Measurements from ENCODE around the gene EPHA2. TPM values are rescaled to one million over a fixed set of nuclear protein-coding genes. Genes with fewer than 3 reads are reported as not detected.

Gene EPHA2
- total and polyA plus RNA-seq, 2 experiments from 2014 or later: 7.5 to 51.2 TPM

- Mint-ChIP-seq H3K4me1 (peaks cover 55% of the 10 kb centered on the region), H3K9me3 (no peaks in the 10 kb centered on the region), H3K27me3 (ENCODE audit: insufficient read depth, low read depth, poor library complexity) (peaks cover 32% of the 10 kb centered on the region), H3K36me3 (ENCODE audit: low read depth) (peaks cover 58% of the 10 kb centered on the region), H3K4me3 (peak overlapping the region; percentile 53), H3K27ac (peak overlapping the region; percentile 96)
- H3K36me3 ChIP-seq (ENCODE audit: insufficient read depth): peaks cover 14% of the 10 kb centered on the region
- no peak for TF ChIP-seq ZNF462 (CRISPR knock-in tag; IDR thresholded peaks at IDR 0.05)
- no peak for TF ChIP-seq ETS1 (IDR thresholded peaks at IDR 0.05)
- TF ChIP-seq REST (IDR thresholded peaks at IDR 0.05; ENCODE audit: unreplicated experiment): no peak
- no peak for TF ChIP-seq ZNF114 (CRISPR knock-in tag; IDR thresholded peaks at IDR 0.05)
- TF ChIP-seq CREB1 (CRISPR knock-in tag; IDR thresholded peaks at IDR 0.05; ENCODE audit: low read depth): no peak
- TF ChIP-seq JUNB (IDR thresholded peaks at IDR 0.05; ENCODE audit: unreplicated experiment): no peak
- TF ChIP-seq NANOG (IDR thresholded peaks at IDR 0.05; ENCODE audit: borderline replicate concordance): no peak
- TF ChIP-seq EZH2 (IDR thresholded peaks at IDR 0.05; ENCODE audit: low read depth, unreplicated experiment): no peak
- no peak for TF ChIP-seq STAT1 (IDR thresholded peaks at IDR 0.05; ENCODE audit: unreplicated experiment)
- no peak for TF ChIP-seq EZH2phosphoT487 (IDR thresholded peaks at IDR 0.05; ENCODE audit: unreplicated experiment)
- TF ChIP-seq POLR2AphosphoS5 (IDR thresholded peaks at IDR 0.05; ENCODE audit: low read depth): no peak; the same call in 1 of the 2 replicates
- TF ChIP-seq ZNF331 (CRISPR knock-in tag; IDR thresholded peaks at IDR 0.05; ENCODE audit: low read depth): no peak
- no peak for TF ChIP-seq CTCF (conservative IDR thresholded peaks at IDR 0.05; ENCODE audit: low read depth in 2 of 2)
- H3K4me1 ChIP-seq (ENCODE audit: insufficient read depth): peaks cover 49% of the 10 kb centered on the region
- no peak overlapping the region for H2AFZ ChIP-seq
- no peaks in the 10 kb centered on the region for H3K27me3 ChIP-seq (ENCODE audit: insufficient read depth)
- H3K79me2 ChIP-seq (replicated peaks; ENCODE audit: insufficient read depth): peaks cover 80% of the 10 kb centered on the region
- H3K4me3 ChIP-seq: peak overlapping the region; percentile 42
- ATAC-seq (peak; percentile 77), DNase-seq (ENCODE audit: low spot score) (peak; percentile 95)
- no peaks in the 10 kb centered on the region for H3K9me2 ChIP-seq (ENCODE audit: insufficient read depth)
- no peaks in the 10 kb centered on the region; the same call in 1 of the 2 replicates for H4K20me1 ChIP-seq (replicated peaks; ENCODE audit: insufficient read depth)
- H3K4me2 ChIP-seq: peak overlapping the region; percentile 86
- H3F3A ChIP-seq (replicated peaks; ENCODE audit: low read depth): peaks cover 20% of the 10 kb centered on the region
- peak overlapping the region; percentile 96 for H3K27ac ChIP-seq (ENCODE audit: low read depth)
These were observed 9.4 kb downstream of the EPHA2 start for GRCh38 chr1:16146279-16147155.

Measured in GM23338 (cell line).